A549 (cell line): ENCODE measurements around the gene FAM131C. TPM values are rescaled to one million over a fixed set of nuclear protein-coding genes. Genes with fewer than 3 reads are reported as not detected.

Source experiments
- ATAC-seq, 2 experiments: fragments of 200-7000 bp in 1 of 2; fragments of >200 bp in 1 of 2; cut with Nextera tagmentation in 1 of 2; cut with Tn5 transposase in 1 of 2; 3 replicates each; pipeline versions ENCODE4 v1.8.0 to v1.9.1; 2018 to 2020; ENCODE audit warnings: mild to moderate bottlenecking in 1 of 2, moderate library complexity in 1 of 2
- CTCF ChIA-PET: fragments of 300-600 bp; sonication (Branson Sonifier 250); formaldehyde crosslinking; extraction: SDS; loops from one replicate; lab custom pipeline; 2021; ENCODE audit warnings: antibody characterized with exemption, inconsistent platforms; lab: Yijun Ruan, JAX
- POLR2A ChIA-PET: fragments of 350-600 bp; formaldehyde crosslinking; extraction: SDS; loops from one replicate; lab custom pipeline; 2021; ENCODE audit warnings: antibody characterized with exemption, inconsistent platforms; lab: Yijun Ruan, JAX
- DNase-seq, 2 experiments: peaks; one replicate each; pipeline versions ENCODE4 v3.0.0 to v3.0.0-alpha.2; 2011 to 2016; ENCODE audit warnings: low read depth in 1 of 2, low spot score in 1 of 2
- FAIRE-seq: peaks from 2 replicates; lab custom pipeline; 2011; peaks lifted over from hg19 to GRCh38; lab: Jason Lieb, UNC
- H3K27ac ChIP-seq, 2 experiments: fragments of >200 bp; sonication (Bioruptor Twin); formaldehyde crosslinking; 3 replicates each; pipeline ENCODE4 v1.5.1; 2016 to 2017
- H3K4me1 ChIP-seq: fragments of >200 bp; sonication (Bioruptor Twin); formaldehyde crosslinking; 3 replicates; pipeline ENCODE4 v1.6.1; 2016
- H3K4me2 ChIP-seq: fragments of >200 bp; sonication (Bioruptor Twin); formaldehyde crosslinking; 3 replicates; pipeline ENCODE4 v1.6.1; 2016
- H3K4me3 ChIP-seq: fragments of >200 bp; sonication (Bioruptor Twin); formaldehyde crosslinking; 3 replicates; pipeline ENCODE4 v1.5.1; 2016
- H3K9me3 ChIP-seq: fragments of >200 bp; sonication (Bioruptor Twin); formaldehyde crosslinking; 3 replicates; pipeline ENCODE4 v1.6.1; 2016
- BHLHE40 ChIP-seq: IDR thresholded peaks from 2 replicates; pipeline ENCODE4 v1.6.1; 2012; ENCODE audit warnings: low read depth, low read length, inconsistent platforms
- CBX2 ChIP-seq: fragments of 200-600 bp; sonication (generic); IDR thresholded peaks from 2 replicates; pipeline ENCODE4 v1.6.1; 2016; ENCODE audit warnings: low read depth, mild to moderate bottlenecking, borderline replicate concordance
- ESRRA ChIP-seq: fragments of 150-350 bp; IDR thresholded peaks from 2 replicates; pipeline ENCODE4 v1.6.1; 2014; ENCODE audit warnings: mild to moderate bottlenecking, low read length, borderline replicate concordance
- FOSL2 ChIP-seq, 2 experiments: fragments of 450-650 bp in 1 of 2; fragments of >200 bp in 1 of 2; sonication (Bioruptor Twin) in 1 of 2; formaldehyde crosslinking; IDR thresholded peaks; 2 replicates each; pipeline versions ENCODE4 v1.5.0 to v1.6.1; 2016 to 2020; ENCODE audit warnings: mild to moderate bottlenecking in 1 of 2, moderate library complexity in 1 of 2
- GATA3 ChIP-seq: IDR thresholded peaks from 2 replicates; pipeline ENCODE4 v1.6.1; 2012; ENCODE audit warnings: borderline replicate concordance
- HEYL ChIP-seq: fragments of 250-450 bp; sonication (Bioruptor Pico); IDR thresholded peaks from 2 replicates; pipeline ENCODE4 v1.8.0; 2021; ENCODE audit warnings: mild to moderate bottlenecking, moderate library complexity
- HOXB13 ChIP-seq: fragments of 250-450 bp; sonication (Bioruptor Pico); IDR thresholded peaks from 2 replicates; pipeline ENCODE4 v1.5.0; 2020; ENCODE audit warnings: low read depth, mild to moderate bottlenecking, moderate library complexity
- HOXB5 ChIP-seq: fragments of 250-450 bp; sonication (Bioruptor Pico); IDR thresholded peaks from 2 replicates; pipeline ENCODE4 v1.5.0; 2020; ENCODE audit warnings: mild to moderate bottlenecking, moderate library complexity
- JUN ChIP-seq, 2 experiments: fragments of >200 bp; sonication (Bioruptor Twin); formaldehyde crosslinking; IDR thresholded peaks; 2 replicates in 1 of 2; 3 replicates in 1 of 2; pipeline ENCODE4 v1.6.1; 2016 to 2017
- KDM1A ChIP-seq: fragments of 200-600 bp; sonication (generic); IDR thresholded peaks from 2 replicates; pipeline ENCODE4 v1.6.1; 2016; ENCODE audit warnings: low read depth, mild to moderate bottlenecking
- MAFK ChIP-seq: fragments of 450-650 bp; IDR thresholded peaks from 2 replicates; pipeline ENCODE4 v1.6.1; 2014; ENCODE audit not compliant: partially characterized antibody
- NFE2L2 ChIP-seq: fragments of 150-350 bp; conservative IDR thresholded peaks from 2 replicates; pipeline ENCODE4 v1.6.1; 2014; ENCODE audit warnings: low read length
- PHF8 ChIP-seq: fragments of 200-600 bp; sonication (generic); IDR thresholded peaks from 2 replicates; pipeline ENCODE4 v1.6.1; 2016; ENCODE audit warnings: low read depth, mild to moderate bottlenecking, antibody characterized with exemption, moderate library complexity, borderline replicate concordance
- POLR2A ChIP-seq: IDR thresholded peaks from 2 replicates; pipeline ENCODE4 v1.6.1; 2012; ENCODE audit warnings: mild to moderate bottlenecking, low read length
- POLR2AphosphoS2 ChIP-seq: conservative IDR thresholded peaks from 2 replicates; pipeline ENCODE4 v1.6.1; 2012; ENCODE audit warnings: low read length, improper control_type of control experiment, inconsistent platforms
- RAD21 ChIP-seq, 2 experiments: fragments of >200 bp in 1 of 2; sonication (Bioruptor Twin) in 1 of 2; formaldehyde crosslinking in 1 of 2; IDR thresholded peaks in 1 of 2; conservative IDR thresholded peaks in 1 of 2; 2 replicates in 1 of 2; 3 replicates in 1 of 2; pipeline ENCODE4 v1.6.1; 2012 to 2018; ENCODE audit warnings: inconsistent platforms in 1 of 2
- RARB ChIP-seq: fragments of 250-450 bp; sonication (Bioruptor Pico); IDR thresholded peaks from 2 replicates; pipeline ENCODE4 v1.8.0; 2021; ENCODE audit warnings: mild to moderate bottlenecking, moderate library complexity
- RCOR1 ChIP-seq: fragments of 150-350 bp; IDR thresholded peaks from 2 replicates; pipeline ENCODE4 v1.6.1; 2014; ENCODE audit warnings: antibody characterized with exemption, low read length, low read depth
- RNF2 ChIP-seq: fragments of 200-600 bp; sonication (generic); IDR thresholded peaks from 2 replicates; pipeline ENCODE4 v1.6.1; 2016; ENCODE audit warnings: low read depth, mild to moderate bottlenecking, antibody characterized with exemption, moderate library complexity, borderline replicate concordance
- SMC3 ChIP-seq: fragments of >200 bp; sonication (Bioruptor Twin); formaldehyde crosslinking; IDR thresholded peaks from 3 replicates; pipeline ENCODE4 v1.6.1; 2018; ENCODE audit warnings: inconsistent platforms
- SREBF2 ChIP-seq: fragments of 450-650 bp; IDR thresholded peaks from 2 replicates; pipeline ENCODE4 v1.6.1; 2014; ENCODE audit warnings: mild to moderate bottlenecking, moderate library complexity
- TFCP2L1 ChIP-seq: fragments of 250-450 bp; sonication (Bioruptor Pico); IDR thresholded peaks from 2 replicates; pipeline ENCODE4 v1.5.0; 2021; ENCODE audit warnings: mild to moderate bottlenecking
- ZNF302 ChIP-seq: fragments of 250-450 bp; sonication (Bioruptor Pico); IDR thresholded peaks from 2 replicates; pipeline ENCODE4 v1.9.0; 2021; ENCODE audit warnings: inconsistent platforms, mild to moderate bottlenecking, moderate library complexity
- WGBS: methylation state at CpG from one replicate; pipeline ENCODE4 v1.1.6; 2017; ENCODE audit errors: missing lambda C conversion rate; 5-methylcytosine and 5-hydroxymethylcytosine counted together
- polyA plus RNA-seq, 4 experiments: library from polyadenylated mRNA; depleted of rRNA in 3 of 4; stranded (reverse); fragments of >200 nt; fragmentation: RNase III in 1 of 4; extraction: RNeasy Plus Mini Kit Qiagen cat#74134 plus additional on column Dnase treatment in 1 of 4; gene quantifications; 2 replicates in 3 of 4; 3 replicates in 1 of 4; pipeline ENCODE4 v1.2.3, GENCODE V29; 2011 to 2017
- TF ChIP-seq, protein P1 (sequence below): fragments of 200-600 bp; sonication (generic); IDR thresholded peaks from 2 replicates; pipeline ENCODE4 v1.6.1; 2016; ENCODE audit warnings: antibody characterized with exemption, mild to moderate bottlenecking, moderate library complexity
- TF ChIP-seq, protein P2 (sequence below): fragments of >200 bp; sonication (Bioruptor Twin); formaldehyde crosslinking; IDR thresholded peaks from 3 replicates; pipeline ENCODE4 v1.6.1; 2016
- TF ChIP-seq, protein P3 (sequence below): fragments of >200 bp; sonication (Bioruptor Twin); formaldehyde crosslinking; IDR thresholded peaks from 2 replicates; pipeline ENCODE4 v1.6.1; 2016
- TF ChIP-seq, protein P4 (sequence below): fragments of 250-450 bp; sonication (Bioruptor Pico); IDR thresholded peaks from 2 replicates; pipeline ENCODE4 v1.5.0; 2020; ENCODE audit warnings: low read depth, mild to moderate bottlenecking, moderate library complexity
- TF ChIP-seq, protein P5 (sequence below): IDR thresholded peaks from 2 replicates; pipeline ENCODE4 v1.6.1; 2012

FAM131C gene
- polyA plus RNA-seq, 2 of the 4 experiments (the other 2 are of a cell fraction): 2.3 to 6.7 TPM

DNA sequence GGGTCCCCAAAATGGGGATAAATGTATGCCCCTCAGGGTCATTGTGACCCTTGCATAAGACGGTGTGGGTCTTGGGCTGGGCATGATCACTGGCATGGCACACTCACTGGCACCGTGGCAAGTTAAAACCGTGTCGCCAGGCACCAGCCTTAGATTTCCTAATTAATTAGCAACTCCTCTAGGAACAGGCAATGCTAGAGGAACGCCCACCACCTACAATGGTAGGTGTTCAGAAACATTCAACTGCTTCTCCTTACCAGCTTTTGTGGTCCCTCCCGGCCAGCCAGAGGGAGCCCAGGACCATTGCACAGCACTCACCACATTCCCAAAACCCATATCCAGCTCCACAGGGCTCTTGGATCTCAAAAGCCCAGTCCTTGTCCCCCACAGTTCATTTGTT is 46.1 kb upstream of the FAM131C start:
- TF ChIP-seq ZNF302 (CRISPR knock-in tag) (no peak), FOSL2 (IDR thresholded peaks at IDR 0.05) (no peak), FOSL2 (CRISPR knock-in tag; IDR thresholded peaks at IDR 0.05) (no peak), BHLHE40 (no peak), RARB (CRISPR knock-in tag) (no peak), TFCP2L1 (CRISPR knock-in tag) (no peak), HOXB13 (CRISPR knock-in tag) (no peak), NFE2L2 (no peak), POLR2A (no peak), PHF8 (no peak), KDM1A (no peak), MAFK (no peak), HOXB5 (no peak), GATA3 (no peak)
- TF ChIP-seq, protein P1, sequence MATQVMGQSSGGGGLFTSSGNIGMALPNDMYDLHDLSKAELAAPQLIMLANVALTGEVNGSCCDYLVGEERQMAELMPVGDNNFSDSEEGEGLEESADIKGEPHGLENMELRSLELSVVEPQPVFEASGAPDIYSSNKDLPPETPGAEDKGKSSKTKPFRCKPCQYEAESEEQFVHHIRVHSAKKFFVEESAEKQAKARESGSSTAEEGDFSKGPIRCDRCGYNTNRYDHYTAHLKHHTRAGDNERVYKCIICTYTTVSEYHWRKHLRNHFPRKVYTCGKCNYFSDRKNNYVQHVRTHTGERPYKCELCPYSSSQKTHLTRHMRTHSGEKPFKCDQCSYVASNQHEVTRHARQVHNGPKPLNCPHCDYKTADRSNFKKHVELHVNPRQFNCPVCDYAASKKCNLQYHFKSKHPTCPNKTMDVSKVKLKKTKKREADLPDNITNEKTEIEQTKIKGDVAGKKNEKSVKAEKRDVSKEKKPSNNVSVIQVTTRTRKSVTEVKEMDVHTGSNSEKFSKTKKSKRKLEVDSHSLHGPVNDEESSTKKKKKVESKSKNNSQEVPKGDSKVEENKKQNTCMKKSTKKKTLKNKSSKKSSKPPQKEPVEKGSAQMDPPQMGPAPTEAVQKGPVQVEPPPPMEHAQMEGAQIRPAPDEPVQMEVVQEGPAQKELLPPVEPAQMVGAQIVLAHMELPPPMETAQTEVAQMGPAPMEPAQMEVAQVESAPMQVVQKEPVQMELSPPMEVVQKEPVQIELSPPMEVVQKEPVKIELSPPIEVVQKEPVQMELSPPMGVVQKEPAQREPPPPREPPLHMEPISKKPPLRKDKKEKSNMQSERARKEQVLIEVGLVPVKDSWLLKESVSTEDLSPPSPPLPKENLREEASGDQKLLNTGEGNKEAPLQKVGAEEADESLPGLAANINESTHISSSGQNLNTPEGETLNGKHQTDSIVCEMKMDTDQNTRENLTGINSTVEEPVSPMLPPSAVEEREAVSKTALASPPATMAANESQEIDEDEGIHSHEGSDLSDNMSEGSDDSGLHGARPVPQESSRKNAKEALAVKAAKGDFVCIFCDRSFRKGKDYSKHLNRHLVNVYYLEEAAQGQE: no peak
- TF ChIP-seq, all 56 proteins: peak for 0
- Histone ChIP-seq H3K4me2 (no peak overlapping the region), H3K27ac (no peak overlapping the region; a peak in 1 of 6 replicates), H3K4me3 (no peak overlapping the region), H3K4me1 (peaks cover 45% of the 10 kb centered on the region), H3K9me3 (no peaks in the 10 kb centered on the region)
- ATAC-seq: peak; percentile 3 to 4; a peak in 3 of 6 replicates
- POLR2A ChIA-PET: no interaction called here
- no peak for FAIRE-seq
- WGBS: 82% methylated on average over 6 of the region's 6 CpGs
- CTCF ChIA-PET: interaction anchor here (0.7 to 7.6 kb wide), 5 partner anchors 37 to 244 kb away, joined by 3 to 55 read pairs (median 3); no protein-coding TSS in a partner anchor
- DNase-seq: no peak

DNA sequence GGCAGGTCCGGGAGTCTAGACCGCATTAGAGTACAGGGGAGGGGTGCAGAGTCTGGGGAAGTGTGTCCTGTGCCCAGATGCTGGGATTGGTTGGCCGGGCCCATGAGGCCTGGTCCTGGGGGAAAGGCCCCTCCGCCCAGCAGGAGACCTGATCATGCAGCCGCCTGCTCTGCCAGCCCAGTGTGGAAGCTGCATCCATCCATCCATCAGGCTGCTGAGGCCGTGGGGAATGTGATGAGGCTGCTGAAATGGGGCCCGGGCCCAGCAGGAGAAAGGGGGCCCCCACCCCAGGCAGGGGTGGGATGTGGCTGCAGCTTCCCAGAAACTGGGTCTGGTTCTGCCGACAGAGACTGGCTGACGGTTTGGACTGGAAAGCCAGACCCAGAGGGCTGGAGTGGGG is 45.3 kb upstream of the FAM131C start:
- 87% methylated on average over 5 of the region's 9 CpGs for WGBS
- ChIA-PET POLR2A (no interaction called here), CTCF (interaction anchor here (2.5 to 7.6 kb wide), 2 partner anchors 37 to 40 kb away, joined by 9 to 55 read pairs; no protein-coding TSS in a partner anchor)

DNA sequence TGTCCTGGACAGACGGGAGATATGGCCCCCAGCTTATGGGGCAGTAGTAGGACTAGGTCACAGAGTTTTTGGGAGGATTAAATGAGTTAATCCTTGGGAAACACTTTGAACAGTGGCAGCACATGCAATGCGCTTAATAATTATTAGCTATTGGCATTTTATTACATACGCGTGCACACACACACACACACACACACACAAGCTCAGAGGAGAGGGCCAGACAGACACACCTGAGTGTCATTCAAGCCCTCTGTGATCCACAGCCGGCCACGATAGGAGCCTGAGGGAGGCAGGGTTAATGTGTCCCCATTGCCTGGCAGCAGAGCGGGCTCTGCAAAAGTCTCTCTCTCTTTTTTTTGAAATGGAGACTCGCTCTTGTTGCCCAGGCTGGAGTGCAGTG is 44.5 kb upstream of the FAM131C start:
- ATAC-seq: no peak
- no peaks in the 10 kb centered on the region for H3K9me3 ChIP-seq
- FAIRE-seq: no peak
- POLR2A ChIA-PET: no interaction called here
- CTCF ChIA-PET: interaction anchor here (0.6 to 7.6 kb wide), 8 partner anchors 19 to 386 kb away, joined by 3 to 55 read pairs (median 4); no protein-coding TSS in a partner anchor
- H3K4me2 ChIP-seq: no peak overlapping the region
- peaks cover 35% of the 10 kb centered on the region for H3K4me1 ChIP-seq
- no peak overlapping the region for H3K4me3 ChIP-seq
- no peak for DNase-seq
- WGBS: 88% methylated on average over 7 of the region's 8 CpGs
- no peak overlapping the region for H3K27ac ChIP-seq
- TF ChIP-seq HOXB13 (CRISPR knock-in tag) (no peak), POLR2AphosphoS2 (no peak), HEYL (CRISPR knock-in tag) (no peak), ESRRA (no peak), RNF2 (no peak), SREBF2 (no peak), FOSL2 (IDR thresholded peaks at IDR 0.05) (no peak), FOSL2 (CRISPR knock-in tag; IDR thresholded peaks at IDR 0.05) (no peak), RAD21 (conservative IDR thresholded peaks at IDR 0.05 in 1 of 2, IDR thresholded peaks at IDR 0.05 in 1 of 2) (no peak), BHLHE40 (no peak), RCOR1 (no peak), CBX2 (no peak)
- TF ChIP-seq, protein P2, sequence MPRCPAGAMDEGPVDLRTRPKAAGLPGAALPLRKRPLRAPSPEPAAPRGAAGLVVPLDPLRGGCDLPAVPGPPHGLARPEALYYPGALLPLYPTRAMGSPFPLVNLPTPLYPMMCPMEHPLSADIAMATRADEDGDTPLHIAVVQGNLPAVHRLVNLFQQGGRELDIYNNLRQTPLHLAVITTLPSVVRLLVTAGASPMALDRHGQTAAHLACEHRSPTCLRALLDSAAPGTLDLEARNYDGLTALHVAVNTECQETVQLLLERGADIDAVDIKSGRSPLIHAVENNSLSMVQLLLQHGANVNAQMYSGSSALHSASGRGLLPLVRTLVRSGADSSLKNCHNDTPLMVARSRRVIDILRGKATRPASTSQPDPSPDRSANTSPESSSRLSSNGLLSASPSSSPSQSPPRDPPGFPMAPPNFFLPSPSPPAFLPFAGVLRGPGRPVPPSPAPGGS: no peak
- TF ChIP-seq, protein P3, sequence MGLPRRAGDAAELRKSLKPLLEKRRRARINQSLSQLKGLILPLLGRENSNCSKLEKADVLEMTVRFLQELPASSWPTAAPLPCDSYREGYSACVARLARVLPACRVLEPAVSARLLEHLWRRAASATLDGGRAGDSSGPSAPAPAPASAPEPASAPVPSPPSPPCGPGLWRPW: no peak

More for the DNA sequence above, 45.3 kb upstream of the FAM131C start:
- Histone ChIP-seq H3K4me2 (no peak overlapping the region), H3K27ac (peak overlapping the region in 1 of 2 experiments; percentile 26; a peak in 1 of 6 replicates), H3K4me1 (peaks cover 37% of the 10 kb centered on the region), H3K4me3 (no peak overlapping the region), H3K9me3 (no peaks in the 10 kb centered on the region)
- 0 out of 6 replicates have a peak, but pooled peaks of 1 of the 2 experiments have one; percentile 4 for ATAC-seq
- no peak for DNase-seq
- TF ChIP-seq SMC3 (no peak), POLR2AphosphoS2 (no peak), ESRRA (no peak), RAD21 (conservative IDR thresholded peaks at IDR 0.05 in 1 of 2, IDR thresholded peaks at IDR 0.05 in 1 of 2) (no peak), JUN (IDR thresholded peaks at IDR 0.05) (no peak), MAFK (no peak), TFCP2L1 (CRISPR knock-in tag) (no peak)
- TF ChIP-seq, protein P4, sequence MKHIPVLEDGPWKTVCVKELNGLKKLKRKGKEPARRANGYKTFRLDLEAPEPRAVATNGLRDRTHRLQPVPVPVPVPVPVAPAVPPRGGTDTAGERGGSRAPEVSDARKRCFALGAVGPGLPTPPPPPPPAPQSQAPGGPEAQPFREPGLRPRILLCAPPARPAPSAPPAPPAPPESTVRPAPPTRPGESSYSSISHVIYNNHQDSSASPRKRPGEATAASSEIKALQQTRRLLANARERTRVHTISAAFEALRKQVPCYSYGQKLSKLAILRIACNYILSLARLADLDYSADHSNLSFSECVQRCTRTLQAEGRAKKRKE (CRISPR knock-in tag): no peak
- TF ChIP-seq, protein P5, sequence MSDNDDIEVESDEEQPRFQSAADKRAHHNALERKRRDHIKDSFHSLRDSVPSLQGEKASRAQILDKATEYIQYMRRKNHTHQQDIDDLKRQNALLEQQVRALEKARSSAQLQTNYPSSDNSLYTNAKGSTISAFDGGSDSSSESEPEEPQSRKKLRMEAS: no peak
- no peak for FAIRE-seq
